Thyroid gland (tissue), 4 donors: ENCODE measurements around the gene KBTBD12. TPM values are rescaled to one million over a fixed set of nuclear protein-coding genes. Genes with fewer than 3 reads are reported as not detected.

ENCODE experiments used
- DNase-seq, 2 donors: peaks; one replicate each; pipeline ENCODE4 v3.0.0-alpha.2; 2019
- H3K27ac ChIP-seq, 3 donors: fragments of 200-600 bp; sonication (generic); 1 replicate in 2 of 3; 2 replicates in 1 of 3; pipeline ENCODE4 v1.5.1; 2016 to 2019; ENCODE audit warnings: mild to moderate bottlenecking in 1 of 3, moderate library complexity in 1 of 3
- H3K27me3 ChIP-seq: fragments of 200-600 bp; sonication (generic); one replicate; pipeline ENCODE4 v1.5.1; 2019
- H3K36me3 ChIP-seq, 2 donors: fragments of 200-600 bp; sonication (generic); one replicate each; pipeline ENCODE4 v1.5.1; 2016 to 2019
- H3K4me1 ChIP-seq, 2 donors: fragments of 200-600 bp; sonication (generic); one replicate each; pipeline ENCODE4 v1.5.1; 2017 to 2019
- H3K4me3 ChIP-seq, 3 donors: fragments of 200-600 bp; sonication (generic); replicated peaks in 1 of 3; 1 replicate in 2 of 3; 2 replicates in 1 of 3; pipeline ENCODE4 v1.5.1; 2016; ENCODE audit warnings: mild to moderate bottlenecking in 1 of 3
- H3K9me3 ChIP-seq: fragments of 200-600 bp; sonication (generic); one replicate; pipeline ENCODE4 v1.5.1; 2017
- CTCF ChIP-seq, 6 experiments: fragments of 200-600 bp in 3 of 6; fragments of 450-650 bp in 3 of 6; sonication (generic) in 3 of 6; IDR thresholded peaks; one replicate each; pipeline ENCODE4 v1.5.1; 2016 to 2019; ENCODE audit warnings: antibody characterized with exemption in 6 of 6, mild to moderate bottlenecking in 2 of 6, inconsistent platforms in 1 of 6, moderate library complexity in 1 of 6
- POLR2A ChIP-seq, 2 donors: fragments of 450-650 bp; IDR thresholded peaks; one replicate each; pipeline ENCODE4 v1.6.1; 2017; ENCODE audit warnings: antibody characterized with exemption in 2 of 2, mild to moderate bottlenecking in 2 of 2, moderate library complexity in 1 of 2
- WGBS, 2 donors: methylation state at CpG; one replicate each; pipeline ENCODE4 v1.1.5; 2017; 5-methylcytosine and 5-hydroxymethylcytosine counted together
- intact Hi-C: fragments of 100-400 bp; cut with DNase I; formaldehyde crosslinking; loops from one replicate; pipeline ENCODE4 v1.15.1; 2023
- total RNA-seq, 4 donors: library from RNA; depleted of rRNA; stranded (reverse); fragments of >200 nt; gene quantifications; one replicate each; pipeline ENCODE4 v1.2.3, GENCODE V29; 2016

KBTBD12 gene
- total RNA-seq, 4 donors from 2014 or later: 1.5 TPM; not detected in 3

GRCh38 chr3:128009952-128010846 is 95.2 kb downstream of the KBTBD12 start:
- WGBS, 2 donors: 94 to 95% methylated on average over 12 of the region's 12 CpGs
- H3K27me3 ChIP-seq: no peaks in the 10 kb centered on the region

GRCh38 chr3:128011140-128011539 is 96.1 kb downstream of the KBTBD12 start:
- Histone ChIP-seq H3K36me3 (no peaks in the 10 kb centered on the region), H3K4me3 (no peak overlapping the region), H3K4me1 (no peaks in the 10 kb centered on the region), H3K27me3 (no peaks in the 10 kb centered on the region), H3K27ac (no peak overlapping the region), H3K9me3 (no peaks in the 10 kb centered on the region)
- TF ChIP-seq POLR2A (IDR thresholded peaks at IDR 0.05): no peak
- peak in 2 of 6 experiments; percentile 32 to 48 for TF ChIP-seq CTCF (IDR thresholded peaks at IDR 0.05)
- intact Hi-C loops: no loop called here
- DNase-seq: peak; percentile 67 to 69
- WGBS, 2 donors: 4 to 5% methylated on average over 10 to 12 of the region's 12 CpGs

More at GRCh38 chr3:128009952-128010846, 95.2 kb downstream of the KBTBD12 start:
- Histone ChIP-seq H3K4me3 (no peak overlapping the region), H3K36me3 (no peaks in the 10 kb centered on the region), H3K27ac (no peak overlapping the region), H3K4me1 (no peaks in the 10 kb centered on the region), H3K9me3 (no peaks in the 10 kb centered on the region)
- no peak for DNase-seq
- intact Hi-C loops: no loop called here
- TF ChIP-seq POLR2A (IDR thresholded peaks at IDR 0.05): no peak
- no peak for TF ChIP-seq CTCF (IDR thresholded peaks at IDR 0.05)

GRCh38 chr3:128012050-128012449 is 97.0 kb downstream of the KBTBD12 start:
- Histone ChIP-seq H3K27ac (no peak overlapping the region), H3K4me1 (no peaks in the 10 kb centered on the region), H3K27me3 (no peaks in the 10 kb centered on the region), H3K9me3 (no peaks in the 10 kb centered on the region), H3K36me3 (no peaks in the 10 kb centered on the region), H3K4me3 (no peak overlapping the region)
- DNase-seq: no peak
- TF ChIP-seq CTCF (IDR thresholded peaks at IDR 0.05) (no peak), POLR2A (IDR thresholded peaks at IDR 0.05) (no peak)
- intact Hi-C loops: no loop called here
- WGBS, 2 donors: 94 to 96% methylated on average over 14 of the region's 14 CpGs

GRCh38 chr3:128014548-128014947 is 99.5 kb downstream of the KBTBD12 start:
- TF ChIP-seq CTCF (IDR thresholded peaks at IDR 0.05): no peak
- TF ChIP-seq POLR2A (IDR thresholded peaks at IDR 0.05): no peak
- no peak for DNase-seq
- no peaks in the 10 kb centered on the region for H3K9me3 ChIP-seq
- H3K4me3 ChIP-seq: no peak overlapping the region
- no peak overlapping the region for H3K27ac ChIP-seq
- intact Hi-C loops: no loop called here
- WGBS, 2 donors: 86 to 96% methylated on average over 3 of the region's 3 CpGs
- H3K27me3 ChIP-seq: no peaks in the 10 kb centered on the region
- no peaks in the 10 kb centered on the region for H3K4me1 ChIP-seq
- no peaks in the 10 kb centered on the region for H3K36me3 ChIP-seq

GRCh38 chr3:128016502-128016901 is 101.5 kb downstream of the KBTBD12 start:
- no peak for DNase-seq
- H3K36me3 ChIP-seq: no peaks in the 10 kb centered on the region
- no peak overlapping the region for H3K27ac ChIP-seq
- H3K4me3 ChIP-seq: no peak overlapping the region
- no peaks in the 10 kb centered on the region for H3K4me1 ChIP-seq
- WGBS, 2 donors: 89 to 90% methylated on average over 1 of the region's 1 CpG
- no peak for TF ChIP-seq CTCF (IDR thresholded peaks at IDR 0.05)
- no peak for TF ChIP-seq POLR2A (IDR thresholded peaks at IDR 0.05)
- intact Hi-C loops: no loop called here
- H3K27me3 ChIP-seq: no peaks in the 10 kb centered on the region
- no peaks in the 10 kb centered on the region for H3K9me3 ChIP-seq
